SIG-M5 (cell line): Measurements from ENCODE around the gene TTLL11.

Experiments used
- DNase-seq: peaks from one replicate; lab custom pipeline; 2025; lab: John Stamatoyannopoulos, UW

TTLL11 gene

GRCh38 chr9:121939643-121940042, 153.5 kb downstream of the TTLL11 start:
- DNase-seq = no peak

GRCh38 chr9:121938621-121939020, 154.5 kb downstream of the TTLL11 start:
- DNase-seq = no peak

- no peak for DNase-seq
Measured at GRCh38 chr9:121937240-121937639, 155.9 kb downstream of the TTLL11 start.

GRCh38 chr9:121935739-121936138, 157.4 kb downstream of the TTLL11 start:
- DNase-seq = no peak

GRCh38 chr9:121930956-121931355, 162.2 kb downstream of the TTLL11 start:
- no peak for DNase-seq

- DNase-seq = no peak
Measured at GRCh38 chr9:121929893-121930875, 162.9 kb downstream of the TTLL11 start.

- no peak for DNase-seq
Measured at GRCh38 chr9:121927636-121928035, 165.5 kb downstream of the TTLL11 start.

- no peak for DNase-seq
Measured at GRCh38 chr9:121927081-121927480, 166.0 kb downstream of the TTLL11 start.

GRCh38 chr9:121926351-121926801, 166.7 kb downstream of the TTLL11 start:
- DNase-seq = no peak

GRCh38 chr9:121925935-121926334, 167.2 kb downstream of the TTLL11 start:
- DNase-seq = no peak

- DNase-seq = no peak
Measured at GRCh38 chr9:121924700-121925099, 168.4 kb downstream of the TTLL11 start.

GRCh38 chr9:121921444-121921843, 171.7 kb downstream of the TTLL11 start:
- no peak for DNase-seq

- no peak for DNase-seq
Measured at GRCh38 chr9:121917375-121918335, 175.5 kb downstream of the TTLL11 start.

- DNase-seq = no peak
Measured at GRCh38 chr9:121915304-121915625, 177.8 kb downstream of the TTLL11 start.

GRCh38 chr9:121914604-121915303, 178.4 kb downstream of the TTLL11 start:
- no peak for DNase-seq

- no peak for DNase-seq
Measured at GRCh38 chr9:121914017-121914595, 179.0 kb downstream of the TTLL11 start.

- no peak for DNase-seq
Measured at GRCh38 chr9:121912812-121913627, 180.1 kb downstream of the TTLL11 start.

GRCh38 chr9:121910491-121911040, 182.5 kb downstream of the TTLL11 start:
- DNase-seq = no peak

GRCh38 chr9:121909111-121909510, 184.0 kb downstream of the TTLL11 start:
- no peak for DNase-seq
